Stimulated activated CD4-positive, alpha-beta T cell treated with anti-CD3 and anti-CD28 coated beads, Interleukin-15, amount 100 ng/mL, for 48 hours (primary cell): Measurements from ENCODE around the gene SLC39A11.
"Not testable (repeated sequence)": the region's sequence is repeated elsewhere in the genome, so short reads cannot be mapped to it uniquely, and the experiment has no call there.

Experiments
- DNase-seq, 2 donors: peaks; one replicate each; pipeline ENCODE4 v3.0.0-alpha.2; 2020; ENCODE audit warnings: low read depth in 2 of 2

The SLC39A11 gene

DNA sequence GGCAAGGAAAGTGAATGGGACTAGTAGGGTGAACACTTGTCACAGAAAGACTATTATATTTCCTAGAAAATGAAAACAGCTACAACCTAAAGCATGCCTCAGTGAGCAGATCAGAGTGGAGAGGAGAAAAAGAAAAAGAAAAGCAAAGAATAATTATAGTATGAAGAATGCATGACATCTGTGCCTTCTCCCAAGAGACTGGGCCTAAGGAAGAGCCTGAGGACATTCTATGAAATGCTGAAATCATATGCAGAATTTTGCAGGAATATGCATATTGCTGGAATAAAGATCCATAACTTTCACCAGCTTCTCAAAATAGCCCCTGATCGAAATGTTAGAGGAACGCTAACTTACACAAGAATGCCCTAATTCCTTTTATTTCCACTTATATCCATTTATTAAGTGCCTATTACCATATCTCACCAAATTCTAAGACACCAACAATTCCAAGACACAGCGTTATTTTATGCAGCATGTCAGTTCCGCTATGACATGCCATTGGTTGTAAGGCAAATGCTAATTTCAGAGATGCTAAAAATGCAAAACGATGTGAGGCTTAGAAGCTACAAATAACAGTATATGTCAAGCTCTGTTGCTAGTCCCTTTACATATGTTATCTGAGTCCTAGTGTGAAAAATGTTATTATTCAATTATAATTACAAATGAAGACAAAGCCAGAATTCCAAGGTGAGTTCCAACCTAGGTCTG lies 171.0 kb downstream of the SLC39A11 start:
- DNase-seq = no peak

GRCh38 chr17:72920513-72920912 lies 172.0 kb downstream of the SLC39A11 start:
- no peak for DNase-seq

DNA sequence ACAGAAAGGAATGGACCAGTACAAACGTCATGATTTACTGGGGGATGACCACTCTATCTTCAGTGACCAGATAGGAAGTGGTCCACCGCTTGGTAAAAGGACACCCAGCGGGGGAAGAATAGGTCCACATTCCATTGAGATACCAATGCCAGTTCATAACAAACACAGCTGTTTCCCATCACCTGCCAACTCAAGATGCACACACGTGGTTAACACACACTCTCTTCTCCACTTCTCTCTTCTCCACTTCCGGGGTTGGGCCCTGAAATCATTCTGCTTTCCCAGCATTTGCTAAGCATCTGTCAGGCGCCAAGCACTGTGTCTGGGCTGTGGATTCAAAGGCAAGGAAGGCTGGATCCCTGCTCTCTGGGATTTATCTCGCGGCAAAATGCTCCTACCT lies 175.5 kb downstream of the SLC39A11 start:
- DNase-seq = no peak

- DNase-seq = no peak
Measured at GRCh38 chr17:72915625-72916081, 176.8 kb downstream of the SLC39A11 start.

GRCh38 chr17:72913142-72913682 lies 179.3 kb downstream of the SLC39A11 start:
- DNase-seq = no peak

GRCh38 chr17:72906306-72906705 lies 186.2 kb downstream of the SLC39A11 start:
- no peak for DNase-seq

DNA sequence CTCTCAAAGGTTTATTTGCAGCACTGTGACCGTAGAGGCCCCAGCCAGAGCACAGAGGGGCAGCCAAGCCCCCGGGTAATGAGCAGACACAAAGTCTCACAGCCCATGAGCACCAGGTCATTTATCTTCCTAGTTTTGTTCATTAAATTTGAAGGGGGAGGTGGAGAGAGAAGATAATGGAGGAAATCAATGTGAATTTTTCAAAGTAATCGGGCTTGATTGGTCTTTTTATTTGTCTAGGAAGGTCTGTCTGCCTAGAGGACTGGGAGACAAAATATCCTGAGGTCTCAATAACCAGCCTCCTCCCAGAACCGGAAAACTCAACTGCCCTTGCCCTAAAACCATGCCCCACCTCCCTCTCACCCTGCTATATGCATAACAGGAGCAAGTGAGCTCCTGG lies 189.0 kb downstream of the SLC39A11 start:
- DNase-seq = no peak

- no peak for DNase-seq
Measured at GRCh38 chr17:72901657-72902056, 190.8 kb downstream of the SLC39A11 start.

DNA sequence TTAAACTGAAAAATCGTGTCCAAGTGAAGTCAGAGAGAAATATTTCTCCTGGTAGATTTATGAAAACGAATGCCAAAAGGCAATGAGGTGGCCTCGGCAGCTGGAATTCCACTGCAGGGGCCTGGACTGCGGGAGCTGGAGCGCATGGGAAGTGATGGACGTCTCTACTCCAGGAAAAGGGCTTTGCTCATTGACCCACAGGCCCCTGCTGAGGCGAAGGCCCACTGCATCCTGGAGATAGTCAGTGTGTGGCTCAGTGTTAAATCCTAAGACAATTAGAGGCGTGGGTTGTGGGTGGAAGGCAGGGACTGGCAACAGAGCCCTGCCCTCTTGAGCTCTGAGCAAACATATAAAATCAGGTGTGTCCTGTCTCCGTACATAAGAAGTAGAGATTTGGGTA lies 191.4 kb downstream of the SLC39A11 start:
- no peak for DNase-seq

DNA sequence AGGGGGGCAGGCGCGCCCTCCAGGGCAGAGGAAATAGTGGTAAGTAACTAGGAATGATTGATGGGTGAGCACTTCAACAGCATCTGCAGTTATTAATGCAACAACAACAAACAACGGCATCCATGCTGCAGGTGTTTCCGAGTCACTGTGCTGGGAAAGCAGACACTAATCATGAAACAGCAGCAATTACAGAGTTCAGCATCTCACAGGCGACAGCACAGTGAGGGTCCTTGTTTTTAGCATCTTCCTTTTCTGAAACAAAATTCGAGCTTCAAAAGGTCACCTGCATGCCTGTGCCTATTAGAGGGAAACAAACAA lies 191.9 kb downstream of the SLC39A11 start:
- no peak for DNase-seq

GRCh38 chr17:72898725-72899124 lies 193.8 kb downstream of the SLC39A11 start:
- no peak for DNase-seq

- DNase-seq = not testable (repeated sequence)
Measured at GRCh38 chr17:72896288-72896687, 196.2 kb downstream of the SLC39A11 start.

DNA sequence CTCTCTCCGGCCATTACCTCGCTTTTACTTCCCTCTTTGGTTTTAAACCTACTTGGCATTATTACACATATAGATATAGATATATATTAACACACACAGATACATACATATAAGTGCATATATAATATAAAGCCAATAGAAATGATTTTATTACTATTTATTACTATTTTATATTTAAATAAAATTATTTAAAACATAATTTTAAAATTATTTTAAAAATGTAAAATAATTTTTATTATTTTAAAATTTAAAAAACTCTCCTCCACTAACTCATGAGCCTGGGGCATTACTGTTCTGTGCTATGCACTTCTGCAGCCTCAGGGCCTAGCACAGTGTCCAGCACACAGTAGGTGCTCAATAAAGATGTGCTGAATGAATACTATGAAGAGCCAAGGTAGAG lies 200.9 kb downstream of the SLC39A11 start:
- no peak for DNase-seq

DNA sequence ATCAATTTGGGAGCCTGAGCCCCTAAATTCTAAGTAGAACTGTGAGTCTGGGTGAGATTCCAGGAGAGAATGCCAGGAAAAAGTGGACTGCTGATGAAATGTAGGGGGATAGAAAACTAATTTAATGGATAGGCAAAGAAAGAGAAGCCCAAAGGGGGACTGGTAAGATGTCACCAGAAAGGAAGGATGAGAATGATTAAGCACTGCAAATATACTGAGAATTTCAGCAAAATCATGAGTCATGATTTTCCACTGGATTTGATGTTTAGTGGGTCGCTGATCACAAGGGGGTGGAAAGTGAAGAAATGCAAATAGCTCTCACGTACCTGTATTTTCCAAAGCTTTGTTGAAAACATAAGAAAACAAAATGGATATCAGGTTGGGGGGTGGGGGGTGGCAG lies 201.8 kb downstream of the SLC39A11 start:
- DNase-seq = no peak

DNA sequence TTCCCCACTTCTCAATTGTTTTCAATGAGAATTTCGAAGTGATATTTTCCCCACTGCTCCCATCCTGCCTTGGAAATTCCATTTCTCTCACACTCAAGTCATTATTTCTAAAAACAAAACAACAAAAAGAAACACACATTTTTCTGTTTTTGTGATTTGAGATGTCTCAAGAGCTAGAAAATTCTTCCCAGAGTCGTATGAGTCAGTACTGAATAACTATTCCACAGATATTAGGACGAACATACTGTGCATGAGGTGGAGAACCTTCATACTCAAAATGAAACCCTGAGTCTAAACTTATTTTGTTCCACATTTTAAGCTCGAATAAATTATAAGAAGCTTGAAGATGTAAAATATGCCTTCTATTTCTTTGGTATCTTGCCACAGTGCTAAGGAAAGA lies 204.6 kb downstream of the SLC39A11 start:
- no peak for DNase-seq

DNA sequence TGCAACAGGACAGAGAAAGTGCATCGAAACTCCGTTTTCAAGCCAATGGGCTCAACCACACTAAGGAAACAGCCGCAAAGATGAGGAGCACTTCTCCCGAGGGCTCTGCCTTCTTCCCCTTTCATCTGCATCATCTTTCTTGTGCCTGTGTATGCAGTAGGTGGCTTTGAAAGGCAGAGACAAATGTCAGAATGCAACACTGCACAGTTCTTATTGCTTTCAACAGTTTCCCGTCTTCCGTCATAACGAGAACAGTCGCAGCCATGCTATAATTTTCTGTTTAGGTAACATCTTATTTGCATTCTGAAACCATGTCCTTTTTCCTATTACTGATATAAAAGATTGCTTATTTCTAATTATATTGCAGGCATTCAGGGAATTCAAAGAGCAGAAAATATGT lies 205.2 kb downstream of the SLC39A11 start:
- no peak for DNase-seq

DNA sequence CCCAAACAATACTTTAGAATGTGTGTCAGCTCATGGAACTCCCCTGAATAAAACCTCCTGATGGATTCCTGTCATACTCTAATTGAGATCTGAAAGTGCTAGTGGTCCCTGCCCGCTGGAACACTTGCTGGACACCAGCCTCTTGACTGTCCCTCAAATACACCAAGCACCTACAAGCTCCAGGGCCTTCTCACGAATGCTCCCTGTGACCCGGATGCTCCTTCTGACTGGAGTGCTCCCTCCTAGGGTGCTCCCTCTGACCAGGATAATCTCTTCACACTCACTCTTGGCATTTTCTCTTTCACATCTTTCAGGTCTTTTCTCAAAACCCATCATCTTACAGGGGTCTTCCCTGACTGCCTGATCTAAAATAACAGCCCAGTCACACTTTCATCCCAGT lies 205.9 kb downstream of the SLC39A11 start:
- no peak for DNase-seq

DNA sequence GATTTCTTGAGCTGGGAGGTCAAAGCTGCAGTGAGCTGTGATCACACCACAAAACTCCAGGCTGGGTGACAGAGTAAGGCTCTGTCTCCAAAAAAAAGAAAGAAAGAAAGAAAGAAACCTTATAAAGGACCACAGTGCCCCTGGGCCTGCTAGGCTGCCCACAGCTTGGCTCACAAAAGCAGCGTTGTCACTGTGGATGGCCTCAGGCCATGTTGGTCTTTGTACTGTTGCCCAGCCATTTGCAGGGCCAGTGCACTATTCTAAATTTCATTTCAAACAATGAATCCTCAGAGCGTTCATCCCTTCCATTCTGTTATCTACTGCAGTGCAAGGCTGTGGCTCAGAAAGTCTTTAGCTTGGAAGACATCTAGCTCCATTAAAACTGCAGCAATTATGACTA lies 208.4 kb downstream of the SLC39A11 start:
- DNase-seq = no peak

GRCh38 chr17:72883351-72883750 lies 209.1 kb downstream of the SLC39A11 start:
- no peak for DNase-seq

GRCh38 chr17:72882426-72882825 lies 210.1 kb downstream of the SLC39A11 start:
- no peak for DNase-seq

DNA sequence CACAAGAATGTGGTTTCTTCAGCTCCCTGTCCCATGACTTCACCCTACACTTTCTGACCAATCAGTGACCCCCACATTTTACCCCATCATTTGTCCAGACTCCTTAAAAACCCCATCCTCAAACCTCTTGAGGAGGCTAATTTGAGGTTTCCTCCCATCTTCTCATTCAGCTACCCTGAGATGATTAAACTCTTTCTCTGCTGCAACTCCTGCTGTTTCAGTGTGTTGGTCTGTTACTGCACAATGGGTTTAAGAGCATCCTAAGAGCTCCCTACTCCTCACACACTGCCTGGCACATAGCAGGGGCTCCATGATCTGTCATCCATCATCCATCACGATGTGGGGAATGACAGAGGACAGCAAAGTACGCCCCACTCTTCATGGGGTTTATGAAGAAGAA lies 212.6 kb downstream of the SLC39A11 start:
- no peak for DNase-seq

- DNase-seq = no peak
Measured at GRCh38 chr17:72878975-72879660, 213.4 kb downstream of the SLC39A11 start.

DNA sequence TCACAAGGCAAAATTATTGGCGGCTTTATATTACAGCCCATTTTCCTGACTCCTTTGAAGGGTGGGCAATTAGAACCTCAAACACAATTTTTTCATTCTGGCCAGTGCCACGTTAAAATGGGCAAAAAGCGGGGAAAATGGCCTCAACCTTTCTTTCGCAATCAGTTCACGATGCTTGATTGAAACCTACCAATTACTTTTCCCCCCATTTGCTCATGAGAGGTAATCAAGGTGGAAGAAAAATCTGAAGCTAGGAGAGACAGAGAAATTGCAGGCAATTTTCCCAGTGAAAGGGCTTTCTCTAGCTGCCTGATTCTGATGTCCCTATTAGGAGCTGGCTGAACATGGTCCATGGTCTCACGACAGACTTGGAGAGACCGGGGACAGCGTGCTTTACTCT lies 215.1 kb downstream of the SLC39A11 start:
- no peak for DNase-seq
